Tibial nerve (tissue), 4 donors: ENCODE measurements around the gene ITM2C. TPM values are rescaled to one million over a fixed set of nuclear protein-coding genes. Genes with fewer than 3 reads are reported as not detected.
A peak's percentile ranks its signal among the peaks of the same experiment; 100 is the strongest.

Source experiments
- DNase-seq, 2 donors: peaks; one replicate each; pipeline ENCODE4 v3.0.0-alpha.2; 2019; ENCODE audit warnings: low spot score in 2 of 2
- H3K27ac ChIP-seq, 4 donors: fragments of 200-600 bp; sonication (generic) in 3 of 4; one replicate each; pipeline ENCODE4 v1.5.1; 2017 to 2019; ENCODE audit warnings: mild to moderate bottlenecking in 1 of 4
- H3K27me3 ChIP-seq, 2 donors: fragments of 200-600 bp; sonication (generic) in 1 of 2; one replicate each; pipeline versions ENCODE4 v1.5.1 to v1.6.0; 2017 to 2019
- H3K36me3 ChIP-seq, 3 donors: fragments of 200-600 bp; sonication (generic); one replicate each; pipeline ENCODE4 v1.5.1; 2018 to 2019
- H3K4me1 ChIP-seq, 4 donors: fragments of 200-600 bp; sonication (generic) in 3 of 4; one replicate each; pipeline ENCODE4 v1.5.1; 2017 to 2019
- H3K4me3 ChIP-seq, 4 donors: fragments of 200-600 bp; sonication (generic) in 3 of 4; one replicate each; pipeline ENCODE4 v1.5.1; 2017 to 2019; ENCODE audit warnings: mild to moderate bottlenecking in 1 of 4, moderate library complexity in 1 of 4
- H3K9me3 ChIP-seq, 4 donors: fragments of 200-600 bp; sonication (generic) in 3 of 4; one replicate each; pipeline ENCODE4 v1.5.1; 2017 to 2019
- EP300 ChIP-seq, 2 donors: sonication (generic); formaldehyde crosslinking; IDR thresholded peaks; one replicate each; pipeline ENCODE4 v1.6.1; 2017; ENCODE audit warnings: antibody characterized with exemption in 2 of 2, mild to moderate bottlenecking in 1 of 2
- POLR2A ChIP-seq, 2 donors: fragments of 450-650 bp; IDR thresholded peaks; one replicate each; pipeline ENCODE4 v1.6.1; 2017; ENCODE audit warnings: antibody characterized with exemption in 2 of 2, mild to moderate bottlenecking in 2 of 2, moderate library complexity in 2 of 2
- WGBS, 2 donors: methylation state at CpG; one replicate each; pipeline ENCODE4 v1.1.5; 2018; 5-methylcytosine and 5-hydroxymethylcytosine counted together
- total RNA-seq, 4 donors: library from RNA; depleted of rRNA; stranded (reverse); fragments of >200 nt; gene quantifications; one replicate each; pipeline ENCODE4 v1.1.0, GENCODE V29; 2016
- TF ChIP-seq, protein P1 (sequence below), 5 experiments: fragments of 200-600 bp in 3 of 5; fragments of 450-650 bp in 2 of 5; sonication (generic) in 3 of 5; IDR thresholded peaks; one replicate each; pipeline ENCODE4 v1.5.1; 2016 to 2019; ENCODE audit warnings: antibody characterized with exemption in 5 of 5, mild to moderate bottlenecking in 3 of 5, moderate library complexity in 2 of 5

Gene ITM2C
- total RNA-seq, 4 donors from 2014 or later: 80.1 to 146 (median 128) TPM

DNA sequence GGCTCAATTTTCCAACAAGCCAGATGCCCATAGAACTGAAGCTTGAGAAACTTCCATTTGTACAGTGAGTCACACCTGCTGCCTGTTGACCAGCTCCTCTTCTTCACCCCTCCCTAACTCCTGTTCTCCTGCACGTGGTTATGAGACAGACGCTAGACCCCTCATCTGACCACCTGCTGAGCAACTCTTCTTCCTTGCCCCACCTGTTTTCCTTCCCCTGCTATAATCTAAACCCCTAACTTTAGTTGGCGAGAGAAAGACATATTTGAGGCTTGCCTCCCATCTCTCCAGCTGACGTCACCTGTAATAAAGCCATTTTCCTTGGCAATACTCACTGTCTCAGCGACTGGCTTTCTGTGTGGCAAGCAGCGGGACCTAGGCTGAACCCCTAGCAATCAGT, 22.3 kb upstream of the ITM2C start:
- no peaks in the 10 kb centered on the region for H3K36me3 ChIP-seq
- H3K9me3 ChIP-seq: peaks cover 0 to 18% (median 0%) of the 10 kb centered on the region in 4 donors
- no peak overlapping the region for H3K4me3 ChIP-seq
- no peak for DNase-seq
- H3K27me3 ChIP-seq: peaks cover 0 to 4% of the 10 kb centered on the region in 2 donors
- no peak for TF ChIP-seq EP300 (IDR thresholded peaks at IDR 0.05)
- TF ChIP-seq, protein P1, sequence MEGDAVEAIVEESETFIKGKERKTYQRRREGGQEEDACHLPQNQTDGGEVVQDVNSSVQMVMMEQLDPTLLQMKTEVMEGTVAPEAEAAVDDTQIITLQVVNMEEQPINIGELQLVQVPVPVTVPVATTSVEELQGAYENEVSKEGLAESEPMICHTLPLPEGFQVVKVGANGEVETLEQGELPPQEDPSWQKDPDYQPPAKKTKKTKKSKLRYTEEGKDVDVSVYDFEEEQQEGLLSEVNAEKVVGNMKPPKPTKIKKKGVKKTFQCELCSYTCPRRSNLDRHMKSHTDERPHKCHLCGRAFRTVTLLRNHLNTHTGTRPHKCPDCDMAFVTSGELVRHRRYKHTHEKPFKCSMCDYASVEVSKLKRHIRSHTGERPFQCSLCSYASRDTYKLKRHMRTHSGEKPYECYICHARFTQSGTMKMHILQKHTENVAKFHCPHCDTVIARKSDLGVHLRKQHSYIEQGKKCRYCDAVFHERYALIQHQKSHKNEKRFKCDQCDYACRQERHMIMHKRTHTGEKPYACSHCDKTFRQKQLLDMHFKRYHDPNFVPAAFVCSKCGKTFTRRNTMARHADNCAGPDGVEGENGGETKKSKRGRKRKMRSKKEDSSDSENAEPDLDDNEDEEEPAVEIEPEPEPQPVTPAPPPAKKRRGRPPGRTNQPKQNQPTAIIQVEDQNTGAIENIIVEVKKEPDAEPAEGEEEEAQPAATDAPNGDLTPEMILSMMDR (IDR thresholded peaks at IDR 0.05): no peak
- TF ChIP-seq POLR2A (IDR thresholded peaks at IDR 0.05): no peak
- WGBS, 2 donors: 61 to 65% methylated on average over 6 of the region's 6 CpGs
- H3K4me1 ChIP-seq: no peaks in the 10 kb centered on the region
- H3K27ac ChIP-seq: no peak overlapping the region

DNA sequence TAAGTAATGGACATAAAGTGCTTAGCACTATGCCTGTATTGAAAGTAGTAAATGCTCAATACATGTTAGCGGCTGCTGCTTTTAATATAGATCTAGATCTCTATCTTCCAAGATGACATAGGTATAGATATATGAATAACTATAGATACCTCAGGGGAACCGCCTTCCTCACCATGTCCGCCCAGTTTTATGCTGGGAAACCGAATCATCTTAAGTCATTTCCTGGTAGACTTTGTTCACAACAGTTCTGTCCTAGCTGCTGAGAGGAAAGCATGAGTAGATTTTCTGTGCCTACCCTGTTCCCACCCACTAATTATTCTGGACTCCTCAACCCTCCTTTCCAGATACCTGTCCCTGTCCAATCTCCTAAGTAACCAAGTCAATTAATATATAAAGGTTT, 21.6 kb upstream of the ITM2C start:
- Histone ChIP-seq H3K27me3 (peaks cover 0 to 4% of the 10 kb centered on the region in 2 donors), H3K4me1 (peaks cover 0 to 5% (median 0%) of the 10 kb centered on the region in 4 donors), H3K27ac (no peak overlapping the region), H3K36me3 (no peaks in the 10 kb centered on the region), H3K4me3 (no peak overlapping the region), H3K9me3 (peaks cover 0 to 16% (median 0%) of the 10 kb centered on the region in 4 donors)
- TF ChIP-seq, protein P1 (IDR thresholded peaks at IDR 0.05): no peak
- TF ChIP-seq EP300 (IDR thresholded peaks at IDR 0.05) (no peak), POLR2A (IDR thresholded peaks at IDR 0.05) (no peak)
- WGBS, 2 donors: 82 to 87% methylated on average over 4 of the region's 4 CpGs
- no peak for DNase-seq

DNA sequence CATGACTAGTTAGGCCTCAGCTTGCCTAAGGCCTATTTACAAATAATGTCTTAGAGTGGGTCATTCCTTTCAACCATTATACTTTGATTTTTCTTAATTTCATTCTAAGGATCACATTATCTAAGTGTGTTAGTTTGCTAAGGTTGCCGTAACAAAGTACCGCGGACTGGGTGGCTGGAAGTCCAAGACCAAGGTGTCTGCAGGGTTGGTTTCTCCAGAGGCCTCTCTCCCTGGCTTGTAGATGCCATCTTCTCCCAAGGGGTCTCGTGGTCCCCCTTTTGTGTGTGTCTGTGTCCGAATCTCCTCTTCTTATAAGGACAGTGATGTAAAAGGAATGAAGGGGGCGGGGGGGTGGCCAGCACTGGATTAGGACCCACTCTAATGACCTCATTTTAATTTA, 18.4 kb upstream of the ITM2C start:
- no peak for DNase-seq
- no peak overlapping the region for H3K4me3 ChIP-seq
- H3K9me3 ChIP-seq: peaks cover 0 to 8% (median 0%) of the 10 kb centered on the region in 4 donors
- TF ChIP-seq, protein P1 (IDR thresholded peaks at IDR 0.05): no peak
- TF ChIP-seq EP300 (IDR thresholded peaks at IDR 0.05): no peak
- TF ChIP-seq POLR2A (IDR thresholded peaks at IDR 0.05): no peak
- 94 to 97% methylated on average over 6 of the region's 6 CpGs for WGBS, 2 donors
- H3K27me3 ChIP-seq: peaks cover 0 to 4% of the 10 kb centered on the region in 2 donors
- H3K27ac ChIP-seq: no peak overlapping the region
- H3K4me1 ChIP-seq: peaks cover 0 to 5% (median 0%) of the 10 kb centered on the region in 4 donors
- no peaks in the 10 kb centered on the region for H3K36me3 ChIP-seq

DNA sequence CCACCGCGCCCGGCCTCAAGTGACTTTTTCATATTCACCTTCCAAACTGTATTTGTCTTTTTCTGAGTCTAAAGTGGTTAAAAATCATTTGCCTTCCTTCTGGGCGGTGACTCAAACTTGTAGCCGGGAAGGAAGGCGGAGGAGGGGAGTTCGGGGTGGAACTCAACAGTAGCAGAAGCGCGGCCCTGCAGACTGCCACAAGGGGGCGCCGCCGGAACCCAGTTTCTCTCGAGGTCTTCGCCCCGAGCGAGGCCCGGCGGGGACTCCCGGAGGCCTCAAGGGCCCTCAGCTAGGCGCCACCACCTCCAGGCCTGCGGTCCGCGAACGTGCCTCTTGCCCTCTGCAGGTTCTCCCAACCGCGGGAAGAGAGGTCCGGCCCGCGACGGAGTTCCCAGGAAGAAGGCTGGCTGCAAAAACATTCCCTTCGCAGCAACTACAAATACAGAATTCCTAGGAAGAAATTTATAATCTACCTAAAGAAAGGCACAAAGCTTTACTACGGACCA, 16.8 kb upstream of the ITM2C start:
- peak; percentile 61 to 80 for DNase-seq
- Histone ChIP-seq H3K4me3 (peak overlapping the region in 2 of 4 donors; percentile 16 to 27), H3K36me3 (no peaks in the 10 kb centered on the region), H3K27me3 (peaks cover 0 to 4% of the 10 kb centered on the region in 2 donors), H3K27ac (no peak overlapping the region), H3K9me3 (peaks cover 0 to 8% (median 0%) of the 10 kb centered on the region in 4 donors), H3K4me1 (peaks cover 0 to 5% (median 0%) of the 10 kb centered on the region in 4 donors)
- TF ChIP-seq, protein P1 (IDR thresholded peaks at IDR 0.05): peak; percentile 82 to 89 (median 87)
- TF ChIP-seq POLR2A (IDR thresholded peaks at IDR 0.05) (no peak), EP300 (IDR thresholded peaks at IDR 0.05) (no peak)
- WGBS, 2 donors: 8 to 9% methylated on average over 32 of the region's 32 CpGs

DNA sequence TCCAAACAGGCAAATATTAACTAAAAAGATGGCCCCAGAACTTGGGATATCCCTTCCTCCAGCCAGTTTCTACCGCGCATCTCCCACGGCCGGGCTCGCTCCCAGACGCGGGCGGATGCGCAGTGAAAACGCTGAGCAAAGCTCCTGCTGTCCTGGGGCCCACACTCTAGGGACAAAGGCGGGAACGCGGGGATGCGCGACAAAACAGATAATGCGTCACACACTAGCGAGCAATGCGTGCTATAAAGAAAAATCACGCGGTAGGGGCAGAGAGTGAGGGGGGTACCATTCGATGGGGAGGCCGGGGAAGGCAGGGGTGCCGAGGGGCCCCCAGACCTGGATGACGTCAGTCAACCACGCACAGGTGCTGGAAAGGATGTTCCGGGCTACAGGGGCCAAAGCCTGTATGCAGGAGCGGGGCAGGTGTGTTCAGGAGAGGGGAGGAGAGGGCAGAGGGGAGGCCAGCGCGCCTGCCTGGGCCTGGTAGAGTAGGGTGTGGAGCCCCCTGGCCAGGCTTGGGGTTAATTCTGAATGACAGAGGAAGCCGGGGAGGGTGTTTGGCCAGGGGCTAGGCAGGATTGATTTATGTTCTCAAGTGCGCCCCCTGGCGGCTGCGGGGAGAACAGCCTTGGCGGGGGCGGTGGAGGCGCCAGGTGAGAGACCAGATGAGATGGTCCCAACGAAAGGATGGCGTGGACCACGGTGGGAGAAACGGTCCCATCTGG, 14.9 kb upstream of the ITM2C start:
- Histone ChIP-seq H3K4me3 (no peak overlapping the region), H3K27me3 (peaks cover 0 to 10% of the 10 kb centered on the region in 2 donors), H3K4me1 (peaks cover 0 to 5% (median 0%) of the 10 kb centered on the region in 4 donors), H3K9me3 (peaks cover 0 to 8% (median 0%) of the 10 kb centered on the region in 4 donors), H3K36me3 (no peaks in the 10 kb centered on the region), H3K27ac (no peak overlapping the region)
- WGBS, 2 donors: 58 to 68% methylated on average over 40 of the region's 40 CpGs
- peak in 1 of 2 donors; percentile 52 for DNase-seq
- TF ChIP-seq POLR2A (IDR thresholded peaks at IDR 0.05): no peak
- TF ChIP-seq, protein P1 (IDR thresholded peaks at IDR 0.05): peak; percentile 50 to 71 (median 64)
